ENCODE measurements around the gene POU6F2.

The POU6F2 gene

GRCh38 chr7:39399458-39399857 lies 421.7 kb downstream of the POU6F2 start:
- no peak for DNase-seq (ENCODE audit: low read depth, low spot score)

GRCh38 chr7:39399986-39400385 lies 422.3 kb downstream of the POU6F2 start:
- no peak for DNase-seq (ENCODE audit: low read depth, low spot score)

GRCh38 chr7:39400836-39401235 lies 423.1 kb downstream of the POU6F2 start:
- no peak for DNase-seq (ENCODE audit: low read depth, low spot score)

GRCh38 chr7:39402034-39402433 lies 424.3 kb downstream of the POU6F2 start:
- DNase-seq (ENCODE audit: low read depth, low spot score) = no peak

- DNase-seq (ENCODE audit: low read depth, low spot score) = no peak
These were observed 427.2 kb downstream of the POU6F2 start for GRCh38 chr7:39404907-39405306.

GRCh38 chr7:39405581-39405980 lies 427.9 kb downstream of the POU6F2 start:
- DNase-seq (ENCODE audit: low read depth, low spot score) = no peak

GRCh38 chr7:39406467-39406866 lies 428.8 kb downstream of the POU6F2 start:
- DNase-seq (ENCODE audit: low read depth, low spot score) = no peak

GRCh38 chr7:39407137-39407536 lies 429.4 kb downstream of the POU6F2 start:
- DNase-seq (ENCODE audit: low read depth, low spot score) = no peak

GRCh38 chr7:39407723-39408122 lies 430.0 kb downstream of the POU6F2 start:
- no peak for DNase-seq (ENCODE audit: low read depth, low spot score)

- no peak for DNase-seq (ENCODE audit: low read depth, low spot score)
These were observed 431.2 kb downstream of the POU6F2 start for GRCh38 chr7:39408906-39409305.

GRCh38 chr7:39410582-39410981 lies 432.9 kb downstream of the POU6F2 start:
- DNase-seq (ENCODE audit: low read depth, low spot score) = no peak

GRCh38 chr7:39413636-39414223 lies 436.0 kb downstream of the POU6F2 start:
- DNase-seq (ENCODE audit: low read depth, low spot score) = no peak

GRCh38 chr7:39414224-39415035 lies 436.7 kb downstream of the POU6F2 start:
- DNase-seq (ENCODE audit: low read depth, low spot score) = no peak

GRCh38 chr7:39415091-39415787 lies 437.5 kb downstream of the POU6F2 start:
- no peak for DNase-seq (ENCODE audit: low read depth, low spot score)

GRCh38 chr7:39416866-39417265 lies 439.2 kb downstream of the POU6F2 start:
- no peak for DNase-seq (ENCODE audit: low read depth, low spot score)

- no peak for DNase-seq (ENCODE audit: low read depth, low spot score)
These were observed 439.9 kb downstream of the POU6F2 start for GRCh38 chr7:39417642-39418041.

- no peak for DNase-seq (ENCODE audit: low read depth, low spot score)
These were observed 443.5 kb downstream of the POU6F2 start for GRCh38 chr7:39421251-39421650.

- no peak for DNase-seq (ENCODE audit: low read depth, low spot score)
These were observed 444.0 kb downstream of the POU6F2 start for GRCh38 chr7:39421661-39422060.

GRCh38 chr7:39428221-39428620 lies 450.5 kb downstream of the POU6F2 start:
- no peak for DNase-seq (ENCODE audit: low read depth, low spot score)

GRCh38 chr7:39429421-39429820 lies 451.7 kb downstream of the POU6F2 start:
- no peak for DNase-seq (ENCODE audit: low read depth, low spot score)

- no peak for DNase-seq (ENCODE audit: low read depth, low spot score)
These were observed 452.7 kb downstream of the POU6F2 start for GRCh38 chr7:39430441-39430840.

- DNase-seq (ENCODE audit: low read depth, low spot score) = no peak
These were observed 453.4 kb downstream of the POU6F2 start for GRCh38 chr7:39430909-39431641.
